Left ventricle myocardium inferior (tissue), 1 donor: ENCODE measurements around the gene LBX1. TPM values are rescaled to one million over a fixed set of nuclear protein-coding genes. Genes with fewer than 3 reads are reported as not detected.

Experiments
- DNase-seq: peaks from one replicate; pipeline ENCODE4 v3.0.0-alpha.2; 2020
- H3K27ac ChIP-seq: fragments of 200-600 bp; replicated peaks from 2 replicates; pipeline ENCODE4 v1.8.0; 2021
- H3K27me3 ChIP-seq: fragments of 200-600 bp; 2 replicates; pipeline ENCODE4 v1.8.0; 2021; ENCODE audit warnings: low read depth
- H3K36me3 ChIP-seq: fragments of 200-600 bp; 2 replicates; pipeline ENCODE4 v1.8.0; 2021
- H3K4me1 ChIP-seq: fragments of 200-600 bp; 2 replicates; pipeline ENCODE4 v1.8.0; 2021
- H3K4me3 ChIP-seq: fragments of 200-600 bp; 2 replicates; pipeline ENCODE4 v1.8.0; 2021; ENCODE audit warnings: mild to moderate bottlenecking, moderate library complexity
- H3K9me3 ChIP-seq: fragments of 200-600 bp; replicated peaks from 2 replicates; pipeline ENCODE4 v1.8.0; 2021
- CTCF ChIP-seq: fragments of 200-600 bp; IDR thresholded peaks from 2 replicates; pipeline ENCODE4 v1.8.0; 2021; ENCODE audit warnings: antibody characterized with exemption, mild to moderate bottlenecking, borderline replicate concordance
- intact Hi-C: fragments of 100-400 bp; cut with micrococcal nuclease; formaldehyde crosslinking; loops from one replicate; pipeline ENCODE4 v1.11.0; 2022
- total RNA-seq: library from RNA; stranded (reverse); fragmentation: NEBNext Ultra II Directional; extraction: Animal tissue kit (Norgen Biotek cat#: 25700); gene quantifications from one replicate; pipeline ENCODE4 v1.2.1, GENCODE V29; 2021
- donor health status: DM: no; HTN: yes; CAD: no; lungs with severe emphysema.

Gene LBX1
- total RNA-seq, 1 donor from 2014 or later: not detected

- no peak overlapping the region for H3K27ac ChIP-seq
- H3K27me3 ChIP-seq: peaks cover 77% of the 10 kb centered on the region
- no peak for TF ChIP-seq CTCF
- DNase-seq: no peak
- H3K4me1 ChIP-seq: no peaks in the 10 kb centered on the region
- H3K4me3 ChIP-seq: no peak overlapping the region
- H3K9me3 ChIP-seq: no peaks in the 10 kb centered on the region
- intact Hi-C loops: no loop called here
- no peaks in the 10 kb centered on the region for H3K36me3 ChIP-seq
Observed at GRCh38 chr10:101267776-101268175, 38.5 kb upstream of the LBX1 start.

GRCh38 chr10:101267290-101267680 lies 38.0 kb upstream of the LBX1 start:
- Histone ChIP-seq H3K9me3 (no peaks in the 10 kb centered on the region), H3K36me3 (no peaks in the 10 kb centered on the region), H3K27ac (no peak overlapping the region), H3K4me1 (no peaks in the 10 kb centered on the region), H3K4me3 (no peak overlapping the region), H3K27me3 (peaks cover 77% of the 10 kb centered on the region)
- no peak for TF ChIP-seq CTCF
- no peak for DNase-seq
- intact Hi-C loops: no loop called here

- Histone ChIP-seq H3K27me3 (peaks cover 78% of the 10 kb centered on the region), H3K9me3 (no peaks in the 10 kb centered on the region), H3K4me3 (no peak overlapping the region), H3K4me1 (no peaks in the 10 kb centered on the region), H3K27ac (no peak overlapping the region), H3K36me3 (no peaks in the 10 kb centered on the region)
- no peak for DNase-seq
- intact Hi-C loops: no loop called here
- TF ChIP-seq CTCF: no peak
Observed at GRCh38 chr10:101266381-101267289, 37.4 kb upstream of the LBX1 start.

GRCh38 chr10:101263150-101263752 lies 34.0 kb upstream of the LBX1 start:
- H3K36me3 ChIP-seq: no peaks in the 10 kb centered on the region
- no peak overlapping the region for H3K27ac ChIP-seq
- no peak for DNase-seq
- TF ChIP-seq CTCF: no peak
- peaks cover 78% of the 10 kb centered on the region for H3K27me3 ChIP-seq
- peaks cover 6% of the 10 kb centered on the region for H3K9me3 ChIP-seq
- no peak overlapping the region for H3K4me3 ChIP-seq
- intact Hi-C loops: no loop called here
- no peaks in the 10 kb centered on the region for H3K4me1 ChIP-seq

GRCh38 chr10:101262147-101262546 lies 32.9 kb upstream of the LBX1 start:
- H3K9me3 ChIP-seq: peaks cover 11% of the 10 kb centered on the region
- no peaks in the 10 kb centered on the region for H3K36me3 ChIP-seq
- DNase-seq: no peak
- TF ChIP-seq CTCF: no peak
- H3K4me3 ChIP-seq: no peak overlapping the region
- intact Hi-C loops: no loop called here
- no peaks in the 10 kb centered on the region for H3K4me1 ChIP-seq
- H3K27me3 ChIP-seq: peaks cover 75% of the 10 kb centered on the region
- H3K27ac ChIP-seq: no peak overlapping the region
